ENCODE measurements around the gene UBASH3A. TPM values are rescaled to one million over a fixed set of nuclear protein-coding genes. Genes with fewer than 3 reads are reported as not detected.

UBASH3A gene
- total RNA-seq, 1 experiment from 2014 or later = 0.07 TPM

GRCh38 chr21:42444745-42445059 is 41.0 kb downstream of the UBASH3A start:
- Histone ChIP-seq H3K36me3 (ENCODE audit: control insufficient read depth in 1 of 2, insufficient read depth in 2 of 2, low read length in 2 of 2) (no peaks in the 10 kb centered on the region), H3K79me2 (ENCODE audit: insufficient read depth, low read length) (no peaks in the 10 kb centered on the region), H3K27me3 (ENCODE audit: insufficient read depth, low read length) (no peaks in the 10 kb centered on the region), H3K4me2 (ENCODE audit: low read length) (no peak overlapping the region), H3K9ac (ENCODE audit: low read length) (no peak overlapping the region), H3K4me3 (replicated peaks in 1 of 2; ENCODE audit: low read depth in 1 of 2, low read length in 2 of 2) (no peak overlapping the region), H3K27ac (ENCODE audit: low read depth, low read length) (no peak overlapping the region), H4K20me1 (ENCODE audit: insufficient read depth) (no peaks in the 10 kb centered on the region), H3K4me1 (ENCODE audit: control insufficient read depth in 1 of 2, insufficient read depth in 2 of 2, low read length in 2 of 2) (peaks cover 0 to 3% of the 10 kb centered on the region in 2 experiments; a peak in 3 of 4 replicates), H3K9me2 (ENCODE audit: insufficient read depth) (no peaks in the 10 kb centered on the region), H2AFZ (ENCODE audit: low read depth, low read length, poor library complexity, severe bottlenecking) (no peak overlapping the region), H3K9me3 (ENCODE audit: control insufficient read depth in 1 of 2, insufficient read depth in 1 of 2, low read depth in 1 of 2, low read length in 2 of 2) (no peaks in the 10 kb centered on the region)
- CTCF ChIA-PET = no interaction called here
- POLR2A ChIA-PET = no interaction called here
- RAD21 ChIA-PET (ENCODE audit: low non-redundant PET in 1 of 2, low total read pairs in 2 of 2, uncharacterized antibody in 2 of 2, unreplicated experiment in 2 of 2) = no interaction called here
- ATAC-seq (no peak), DNase-seq (ENCODE audit: low read depth, low spot score) (no peak)
- no TSS peak for BruUV-seq (replicated peaks)
- intact Hi-C loops (cut with micrococcal nuclease) = loop anchor here (5.0 kb wide), 1 partner anchor 832 kb away; no protein-coding TSS in a partner anchor
- TF ChIP-seq ZNF274 (IDR thresholded peaks at IDR 0.05; ENCODE audit: low read depth, low read length) (no peak), EZH2phosphoT487 (IDR thresholded peaks at IDR 0.05; ENCODE audit: borderline replicate concordance) (no peak), POLR2AphosphoS5 (IDR thresholded peaks at IDR 0.05; ENCODE audit: low read depth, low read length) (no peak), ZFX (IDR thresholded peaks at IDR 0.05) (no peak), JUND (IDR thresholded peaks at IDR 0.05) (no peak)

GRCh38 chr21:42445311-42445710 is 41.6 kb downstream of the UBASH3A start:
- intact Hi-C loops (cut with micrococcal nuclease) = loop anchor here (5.0 kb wide), 1 partner anchor 833 kb away; no protein-coding TSS in a partner anchor
- Histone ChIP-seq H3K4me3 (replicated peaks in 1 of 2; ENCODE audit: low read depth in 1 of 2, low read length in 2 of 2) (no peak overlapping the region), H3K36me3 (ENCODE audit: control insufficient read depth in 1 of 2, insufficient read depth in 2 of 2, low read length in 2 of 2) (no peaks in the 10 kb centered on the region), H2AFZ (ENCODE audit: low read depth, low read length, poor library complexity, severe bottlenecking) (no peak overlapping the region), H3K9me2 (ENCODE audit: insufficient read depth) (no peaks in the 10 kb centered on the region), H3K27ac (ENCODE audit: low read depth, low read length) (no peak overlapping the region), H3K79me2 (ENCODE audit: insufficient read depth, low read length) (no peaks in the 10 kb centered on the region), H3K27me3 (ENCODE audit: insufficient read depth, low read length) (no peaks in the 10 kb centered on the region), H4K20me1 (ENCODE audit: insufficient read depth) (no peaks in the 10 kb centered on the region), H3K4me1 (ENCODE audit: control insufficient read depth in 1 of 2, insufficient read depth in 2 of 2, low read length in 2 of 2) (peaks cover 2 to 9% of the 10 kb centered on the region in 2 experiments; a peak in 3 of 4 replicates), H3K9ac (ENCODE audit: low read length) (no peak overlapping the region), H3K4me2 (ENCODE audit: low read length) (no peak overlapping the region), H3K9me3 (ENCODE audit: control insufficient read depth in 1 of 2, insufficient read depth in 1 of 2, low read depth in 1 of 2, low read length in 2 of 2) (no peaks in the 10 kb centered on the region)
- TF ChIP-seq EZH2phosphoT487 (IDR thresholded peaks at IDR 0.05; ENCODE audit: borderline replicate concordance) (no peak), CTCF (IDR thresholded peaks at IDR 0.05 in 2 of 3, conservative IDR thresholded peaks at IDR 0.05 in 1 of 3; ENCODE audit: borderline replicate concordance in 1 of 3, insufficient read depth in 1 of 3, low read depth in 2 of 3, low read length in 2 of 3) (no peak), MAX (IDR thresholded peaks at IDR 0.05) (no peak)
- DNase-seq (ENCODE audit: low read depth, low spot score) = no peak
- RAD21 ChIA-PET (ENCODE audit: low non-redundant PET in 1 of 2, low total read pairs in 2 of 2, uncharacterized antibody in 2 of 2, unreplicated experiment in 2 of 2) = no interaction called here
- POLR2A ChIA-PET = no interaction called here
- no peak for ATAC-seq
- no TSS peak for BruUV-seq (replicated peaks)
- CTCF ChIA-PET = no interaction called here

Data from HCT116 (cell line).